HG03558 (cell line): ENCODE results near the gene SPATA31C1.
"Not testable (repeated sequence)": the region's sequence is repeated elsewhere in the genome, so short reads cannot be mapped to it uniquely, and the experiment has no call there.

ENCODE experiments used
- ATAC-seq: cut with Tn5 transposase; IDR thresholded peaks from one replicate; pipeline ENCODE4 v1.9.1; 2021; ENCODE audit warnings: moderate number of reproducible peaks; ENCODE audit not compliant: unreplicated experiment; ENCODE audit errors: extremely low read depth

The SPATA31C1 gene

DNA sequence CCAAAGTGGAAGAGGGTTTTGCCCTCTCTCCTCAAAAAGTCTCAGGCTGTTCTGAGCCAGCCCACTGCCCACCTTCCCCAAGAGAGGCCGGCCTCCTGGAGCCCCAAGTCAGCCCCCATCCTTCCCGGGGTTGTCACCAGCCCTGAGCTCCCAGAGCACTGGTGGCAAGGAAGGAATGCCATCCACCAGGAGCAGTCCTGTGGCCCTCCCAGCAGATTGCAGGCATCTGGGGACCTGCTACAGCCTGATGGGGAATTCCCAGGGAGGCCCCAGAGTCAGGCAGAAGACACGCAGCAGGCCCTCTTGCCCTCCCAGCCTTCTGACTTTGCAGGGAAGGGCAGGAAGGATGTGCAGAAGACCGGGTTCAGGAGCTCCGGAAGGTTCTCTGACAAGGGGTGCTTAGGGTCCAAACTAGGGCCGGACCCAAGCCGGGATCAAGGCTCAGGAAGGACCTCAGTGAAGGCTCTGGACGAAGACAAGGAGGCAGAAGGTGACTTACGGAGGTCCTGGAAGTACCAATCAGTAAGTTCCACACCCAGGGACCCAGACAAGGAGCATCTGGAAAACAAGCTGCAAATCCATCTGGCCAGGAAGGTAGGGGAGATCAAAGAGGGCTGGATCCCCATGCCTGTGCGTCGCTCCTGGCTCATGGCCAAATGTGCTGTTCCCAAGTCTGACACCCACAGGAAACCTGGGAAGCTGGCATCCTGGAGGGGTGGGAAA is 31.4 kb upstream of the SPATA31C1 start:
- ATAC-seq = no peak

DNA sequence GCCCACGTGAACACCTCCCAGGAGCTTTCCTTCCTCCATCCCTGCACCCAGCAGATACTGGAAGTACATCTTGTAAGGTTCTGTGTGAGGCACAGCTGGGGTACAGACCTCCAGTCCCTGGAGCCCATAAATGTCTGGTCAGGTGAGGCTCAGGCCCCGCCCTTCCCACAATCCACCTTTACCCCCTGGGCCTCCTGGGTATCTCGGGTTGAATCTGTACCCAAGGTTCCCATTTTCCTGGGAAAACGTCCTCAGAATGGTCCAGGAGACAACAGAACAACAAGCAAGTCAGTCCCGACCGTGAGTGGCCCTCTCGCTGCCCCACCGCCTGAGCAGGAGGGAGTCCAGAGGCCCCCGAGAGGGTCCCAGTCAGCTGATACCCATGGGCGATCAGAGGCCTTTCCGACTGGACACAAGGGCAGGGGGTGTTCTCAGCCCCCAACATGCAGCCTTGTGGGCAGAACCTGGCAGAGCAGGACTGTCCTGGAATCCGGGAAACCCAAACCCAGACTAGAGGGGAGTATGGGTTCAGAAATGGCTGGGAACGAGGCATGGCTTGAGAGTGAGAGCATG is 30.7 kb upstream of the SPATA31C1 start:
- no peak for ATAC-seq

DNA sequence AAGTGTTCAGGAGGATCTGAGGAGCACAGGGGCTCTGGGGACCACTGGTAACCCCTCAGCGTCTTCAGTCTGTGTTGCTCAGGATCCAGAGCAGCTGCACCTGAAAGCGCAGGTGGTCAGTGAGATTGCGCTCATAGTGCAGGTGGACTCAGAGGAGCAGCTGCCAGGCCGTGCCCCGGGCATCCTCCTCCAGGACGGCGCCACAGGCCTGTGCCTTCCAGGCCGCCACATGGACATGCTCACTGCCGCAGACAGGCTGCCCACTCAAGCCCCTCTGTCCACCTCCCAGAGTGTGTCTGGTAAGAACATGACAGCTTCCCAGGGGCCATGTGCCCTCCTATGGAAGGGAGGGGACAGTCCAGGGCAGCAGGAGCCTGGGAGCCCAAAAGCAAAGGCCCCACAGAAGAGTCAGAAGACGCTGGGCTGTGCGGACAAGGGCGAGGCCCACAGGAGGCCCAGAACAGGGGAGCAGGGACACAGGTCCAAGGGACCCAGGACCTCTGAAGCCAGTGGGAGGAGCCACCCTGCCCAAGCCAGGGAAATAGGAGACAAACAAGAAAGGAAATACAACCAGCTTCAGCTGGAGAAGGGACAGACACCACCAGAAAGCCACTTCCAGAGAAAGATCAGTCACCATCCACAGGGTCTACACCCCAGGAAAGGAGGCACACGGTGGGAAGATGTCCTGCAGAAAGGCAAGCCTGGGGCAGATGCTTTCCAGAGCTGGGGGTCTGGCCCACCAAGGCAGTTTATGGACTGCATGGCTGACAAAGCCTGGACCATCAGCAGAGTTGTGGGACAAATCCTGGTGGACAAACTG is 29.9 kb upstream of the SPATA31C1 start:
- ATAC-seq = no peak

DNA sequence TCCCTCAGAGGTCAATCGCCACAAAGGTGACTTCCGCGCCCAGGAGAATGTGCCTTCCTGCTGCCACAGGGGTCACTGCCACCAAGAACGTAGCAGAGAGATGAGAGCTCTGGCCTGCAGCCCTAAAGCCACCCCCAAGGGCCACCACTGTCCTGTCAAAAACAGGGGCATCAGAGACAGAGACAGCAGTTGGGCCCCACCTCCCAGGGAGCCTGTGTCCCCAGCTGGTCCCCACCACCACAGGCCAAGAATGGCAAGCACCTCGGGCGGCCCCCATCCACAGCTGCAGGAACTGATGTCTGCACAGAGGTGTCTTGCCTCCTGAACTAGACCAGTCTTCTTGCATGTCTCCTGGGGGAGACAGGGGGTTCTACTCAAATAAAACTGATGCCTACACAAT is 29.3 kb upstream of the SPATA31C1 start:
- ATAC-seq = no peak

DNA sequence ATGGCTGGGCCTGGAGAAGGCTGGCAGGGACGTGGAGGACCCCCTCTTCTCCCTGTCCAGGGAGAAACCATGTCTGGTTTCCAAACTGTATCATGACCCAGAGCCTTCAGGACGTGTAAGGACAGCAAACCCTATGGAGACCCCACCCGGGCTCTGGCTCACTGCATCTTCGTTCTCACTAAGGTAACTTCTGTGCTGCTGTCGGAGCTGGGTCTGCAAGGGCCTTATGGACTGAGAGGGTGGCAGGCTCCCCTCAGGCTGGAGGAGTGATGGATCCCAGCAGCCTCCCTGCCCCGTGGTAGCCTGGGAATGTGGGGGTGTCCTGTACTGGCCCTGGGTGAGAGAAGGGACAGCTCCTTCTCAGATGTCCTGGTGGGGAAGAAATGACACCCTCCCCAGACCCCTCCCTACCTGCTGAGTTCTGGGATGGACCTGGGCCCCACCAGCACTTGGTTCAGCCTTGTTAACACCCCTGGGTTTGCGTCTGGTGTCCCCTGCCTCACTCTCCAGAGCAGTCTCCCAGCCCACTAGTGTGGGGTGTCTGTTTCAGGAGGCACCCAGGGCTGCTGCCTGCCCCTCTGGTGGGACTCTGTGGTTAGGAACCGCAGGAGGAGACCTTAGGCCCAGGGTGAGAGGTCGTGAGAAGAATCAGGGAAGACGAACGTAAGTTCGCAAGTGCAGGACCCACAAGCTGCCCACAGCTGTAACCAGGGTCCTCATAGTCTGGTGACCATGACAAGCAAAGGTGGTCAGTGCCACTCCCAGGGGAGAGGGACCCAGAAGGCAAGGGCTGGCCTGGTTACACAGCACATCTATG is 28.5 kb upstream of the SPATA31C1 start:
- ATAC-seq = no peak

DNA sequence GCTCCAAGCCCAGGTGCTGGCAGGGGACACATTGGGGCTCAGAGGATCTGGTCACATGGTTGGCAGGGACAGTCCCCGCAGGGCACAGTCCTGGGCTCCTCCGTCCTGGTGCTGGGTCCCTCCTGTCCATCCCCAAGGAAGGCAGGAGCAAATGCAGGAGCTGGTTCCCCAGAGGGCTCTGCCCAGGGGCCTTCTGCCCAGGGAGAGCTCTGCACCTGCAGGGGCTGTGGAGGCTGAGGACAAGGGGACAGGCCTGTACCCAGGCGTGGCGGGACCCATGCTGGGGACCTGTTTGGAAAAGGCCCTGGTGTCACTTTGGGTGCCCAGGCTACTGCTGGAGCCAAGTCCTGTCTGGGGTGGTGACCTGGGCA is 27.9 kb upstream of the SPATA31C1 start:
- no peak for ATAC-seq

DNA sequence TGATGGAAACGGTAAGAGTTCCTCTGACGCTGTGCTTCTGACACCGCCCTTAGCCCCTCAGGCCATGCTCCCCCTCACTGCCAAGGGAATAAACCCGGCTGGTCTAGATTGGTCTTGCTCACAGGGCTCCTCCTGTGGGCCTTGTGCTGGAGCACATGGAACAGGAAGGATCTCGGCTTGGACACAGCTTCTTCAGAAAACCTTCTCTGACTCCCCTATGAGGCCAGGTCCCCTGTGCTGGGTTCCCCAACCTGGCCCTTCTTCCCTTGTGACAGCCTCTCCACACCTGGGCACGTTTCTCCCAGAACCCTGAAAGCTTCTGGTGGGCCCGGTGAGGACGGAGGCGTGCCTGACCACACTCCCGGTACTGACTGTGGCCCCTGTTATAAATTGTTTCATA is 26.9 kb upstream of the SPATA31C1 start:
- ATAC-seq = no peak

DNA sequence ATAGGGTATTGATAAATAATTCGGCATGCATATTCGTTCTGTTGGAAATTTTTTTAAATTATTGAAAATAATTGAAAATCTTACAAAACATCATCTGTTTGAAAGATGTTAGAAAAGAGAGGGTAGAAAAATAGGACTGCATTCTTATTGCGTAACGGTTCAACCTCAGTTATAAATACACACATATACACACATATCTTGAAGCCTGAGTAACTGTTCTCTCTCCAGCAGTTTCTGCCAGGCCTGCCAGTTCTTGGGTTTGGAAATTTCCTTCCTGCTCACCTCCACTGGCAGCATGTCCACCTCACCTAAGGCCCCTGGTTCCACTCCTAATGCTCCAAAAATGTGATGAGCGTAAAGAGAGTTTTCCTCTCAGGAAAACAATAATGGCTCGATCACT is 26.0 kb upstream of the SPATA31C1 start:
- ATAC-seq = no peak

DNA sequence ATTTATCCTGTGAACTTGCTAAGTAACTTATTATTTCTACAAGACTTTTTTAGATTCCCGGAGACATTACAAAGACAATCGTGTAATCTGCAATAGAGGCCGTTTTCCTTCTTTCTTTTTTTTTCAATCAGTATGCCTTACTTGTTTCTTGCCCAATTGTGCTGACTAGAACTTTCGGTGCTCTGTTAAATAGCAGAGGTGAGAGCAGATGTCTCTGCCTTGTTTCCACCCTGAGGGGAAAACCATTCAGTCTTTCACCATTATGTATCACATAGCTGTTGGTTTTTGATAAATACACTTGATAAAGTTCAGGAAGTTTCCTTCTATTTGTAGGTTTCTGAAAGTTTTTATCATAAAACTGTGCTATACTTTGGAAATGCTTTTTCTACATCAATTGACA is 24.8 kb upstream of the SPATA31C1 start:
- ATAC-seq = no peak

DNA sequence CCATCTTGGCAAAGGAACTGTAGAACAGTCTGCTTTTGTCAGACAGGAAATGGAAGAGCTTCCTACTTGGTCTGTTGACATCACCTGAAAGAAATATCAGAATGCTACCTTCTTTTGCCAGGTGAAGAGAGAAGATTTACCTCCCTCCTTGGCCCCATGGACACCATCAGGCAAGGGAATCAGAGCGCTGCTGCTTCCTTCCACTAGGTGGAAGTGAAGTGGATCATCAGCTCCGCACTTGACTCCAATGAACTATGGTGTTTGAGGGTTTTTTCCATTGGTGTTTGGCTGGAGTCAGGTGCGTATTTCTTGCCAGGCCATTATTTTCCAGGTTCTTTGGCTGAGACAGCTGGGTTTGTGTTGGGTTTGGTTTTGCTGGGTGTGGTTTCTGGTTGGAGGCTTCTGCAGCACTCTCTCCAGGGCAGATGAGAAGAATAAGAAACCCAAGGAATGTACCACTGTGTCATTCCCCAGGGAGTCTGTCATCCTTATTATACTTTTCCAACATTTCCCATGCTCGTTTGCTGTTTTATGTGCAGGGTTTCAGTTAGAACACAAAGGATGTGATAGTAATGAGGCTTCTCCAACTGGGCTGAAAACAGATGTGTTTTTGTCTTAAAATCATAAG is 22.6 kb upstream of the SPATA31C1 start:
- ATAC-seq = no peak

DNA sequence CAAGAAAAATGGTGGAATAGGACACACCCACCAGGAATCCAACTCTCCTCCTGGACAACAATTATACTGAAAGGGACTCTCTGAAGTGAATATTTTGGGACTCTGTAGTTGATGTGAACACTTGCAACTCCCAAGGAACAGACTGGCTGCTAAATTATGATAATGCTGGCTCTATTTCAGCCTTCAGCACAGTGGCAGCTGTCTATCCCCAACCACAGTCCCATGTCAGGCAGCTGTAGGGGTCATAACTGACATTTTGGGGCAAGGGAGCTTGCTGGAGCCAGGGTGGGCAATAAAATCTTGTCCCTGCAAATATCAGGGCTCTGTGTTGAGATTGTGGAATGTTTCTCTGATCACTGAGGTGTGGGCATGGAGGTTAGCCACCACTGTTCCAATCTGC is 20.9 kb upstream of the SPATA31C1 start:
- no peak for ATAC-seq

DNA sequence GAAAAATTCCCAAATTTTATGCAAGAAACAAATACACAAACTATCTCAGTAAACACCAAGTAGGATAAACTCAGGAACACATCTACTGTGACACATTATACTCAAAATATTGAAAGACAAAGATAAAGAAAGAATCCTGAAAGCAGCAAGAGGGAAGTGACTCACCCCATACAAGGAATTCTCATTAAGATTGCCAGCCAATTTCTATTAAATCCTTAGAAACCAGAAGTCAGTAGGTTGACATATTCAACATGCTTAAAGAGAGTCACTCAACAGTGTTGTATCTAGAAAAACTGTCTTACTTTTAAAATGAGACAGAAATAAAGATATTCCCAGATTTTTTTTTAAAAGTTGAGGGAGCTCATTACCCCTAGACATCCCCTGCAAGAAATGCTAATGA is 19.6 kb upstream of the SPATA31C1 start:
- no peak for ATAC-seq

DNA sequence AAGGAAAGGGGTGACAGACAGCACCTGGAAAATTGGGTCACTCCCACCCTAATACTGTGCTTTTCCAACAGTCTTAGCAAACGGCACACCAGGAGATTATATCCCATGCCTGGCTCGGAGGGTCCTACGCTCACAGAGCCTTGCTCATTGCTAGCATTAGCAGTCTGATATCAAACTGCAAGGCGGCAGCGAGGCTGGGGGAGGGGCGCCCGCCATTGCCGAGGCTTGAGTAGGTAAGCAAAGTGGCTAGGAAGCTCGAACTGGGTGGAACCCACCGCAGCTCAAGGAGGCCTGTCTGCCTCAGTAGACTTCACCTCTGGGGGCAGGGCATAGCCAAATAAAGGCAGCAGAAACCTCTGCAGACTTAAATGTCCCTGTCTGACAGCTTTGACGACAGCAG is 15.4 kb upstream of the SPATA31C1 start:
- not testable (repeated sequence) for ATAC-seq

DNA sequence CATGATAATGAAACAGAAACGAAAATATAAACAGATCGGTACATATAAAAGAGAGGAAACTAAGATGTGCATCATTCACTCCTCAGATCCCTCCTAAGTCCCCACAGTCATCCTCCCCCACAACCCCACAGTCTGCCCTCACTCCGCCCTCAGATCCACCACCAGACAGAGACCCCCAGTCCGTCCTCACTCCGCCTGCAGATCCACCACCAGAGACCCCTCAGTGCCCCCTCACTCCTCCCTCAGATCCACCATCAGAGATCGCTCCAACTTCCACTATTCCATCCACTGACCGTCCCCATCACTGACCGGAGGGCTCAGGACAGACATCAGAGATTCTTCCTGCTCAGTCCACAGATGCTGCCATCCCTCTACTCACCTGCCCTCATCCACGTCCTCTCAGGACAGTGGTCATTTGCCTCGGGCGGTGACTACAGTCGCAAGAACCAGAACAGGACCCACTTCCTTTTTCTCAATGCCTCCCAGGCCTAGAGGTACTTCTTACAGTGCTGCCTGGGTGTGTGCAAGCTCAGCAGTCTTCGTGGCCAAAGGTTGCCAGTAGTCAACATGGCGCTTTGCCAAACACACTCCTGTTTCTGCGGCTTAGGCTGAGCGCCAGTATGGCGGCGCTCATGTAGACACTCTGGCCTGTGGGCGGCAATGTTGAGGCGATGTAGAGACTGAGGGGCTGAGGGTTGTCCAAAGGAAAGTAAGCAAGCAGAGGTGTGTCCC is 8.3 kb upstream of the SPATA31C1 start:
- ATAC-seq = no peak

DNA sequence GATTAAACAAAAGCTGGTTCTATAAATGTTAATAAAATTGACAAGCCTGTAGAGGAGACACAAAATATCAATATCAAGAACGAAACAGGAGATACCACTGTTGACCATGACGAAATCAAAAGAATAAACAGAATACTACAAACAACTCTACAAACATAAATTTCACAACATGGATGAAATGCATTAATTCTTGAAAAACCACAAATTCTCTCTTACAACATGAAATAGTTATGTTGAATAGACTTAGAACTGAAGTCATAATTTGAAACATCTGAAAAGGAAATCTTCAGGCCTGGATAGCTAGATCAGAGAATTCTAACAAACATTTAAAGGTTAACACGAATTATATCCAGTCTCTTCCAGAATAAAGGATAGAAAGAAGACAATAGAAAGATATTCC is 6.9 kb upstream of the SPATA31C1 start:
- no peak for ATAC-seq

DNA sequence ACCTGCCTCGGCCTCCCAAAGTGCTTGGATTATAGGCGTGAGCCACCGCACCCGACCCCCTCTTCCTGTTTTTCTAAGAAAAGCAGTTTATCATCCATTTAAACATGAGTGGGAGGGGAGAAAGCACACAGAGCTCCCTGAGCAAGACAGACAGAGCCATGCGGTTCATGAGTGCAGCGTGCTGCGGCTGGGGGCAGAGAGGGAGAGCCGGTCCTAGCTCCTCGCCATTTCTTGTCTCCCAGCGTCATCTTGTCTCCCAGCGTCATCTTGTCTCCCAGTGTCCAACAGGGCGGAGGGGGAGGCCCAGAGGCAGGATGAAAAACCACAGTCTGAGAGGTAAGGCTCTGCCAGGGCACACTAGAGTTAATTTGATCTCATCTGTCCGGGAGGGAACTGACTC is 1.3 kb downstream of the SPATA31C1 start:
- ATAC-seq = not testable (repeated sequence)

DNA sequence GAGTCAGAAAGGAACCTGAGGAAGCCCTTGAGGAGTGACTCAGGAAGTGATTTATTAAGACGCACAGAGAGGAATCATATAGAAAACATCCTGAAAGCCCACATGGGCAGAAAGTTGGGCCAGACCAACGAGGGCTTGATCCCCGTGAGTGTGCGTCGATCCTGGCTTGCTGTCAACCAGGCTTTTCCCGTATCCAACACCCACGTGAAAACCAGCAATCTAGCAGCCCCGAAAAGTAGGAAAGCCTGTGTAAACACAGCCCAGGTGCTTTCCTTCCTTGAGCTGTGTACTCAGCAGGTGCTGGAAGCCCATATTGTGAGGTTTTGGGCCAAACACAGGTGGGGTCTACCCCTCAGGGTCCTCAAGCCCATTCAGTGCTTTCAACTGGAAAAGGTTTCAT is 3.8 kb downstream of the SPATA31C1 start:
- ATAC-seq = not testable (repeated sequence)

DNA sequence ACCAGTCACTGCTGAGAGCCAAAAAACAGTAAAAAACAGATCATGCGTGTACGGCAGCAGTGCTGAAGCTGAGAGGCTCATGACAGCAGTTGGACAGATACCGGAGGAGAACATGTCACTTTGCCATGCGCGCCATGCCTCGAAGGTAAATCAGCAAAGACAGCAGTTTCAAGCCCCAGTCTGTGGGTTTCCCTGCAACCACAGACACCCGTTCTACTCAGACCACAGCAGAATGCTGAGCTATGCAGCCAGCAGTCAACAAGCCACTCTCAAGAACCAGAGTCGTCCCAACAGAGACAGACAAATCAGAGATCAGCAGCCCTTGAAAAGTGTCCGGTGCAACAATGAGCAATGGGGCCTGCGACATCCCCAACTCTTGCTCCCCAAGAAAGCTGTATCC is 5.2 kb downstream of the SPATA31C1 start:
- not testable (repeated sequence) for ATAC-seq

DNA sequence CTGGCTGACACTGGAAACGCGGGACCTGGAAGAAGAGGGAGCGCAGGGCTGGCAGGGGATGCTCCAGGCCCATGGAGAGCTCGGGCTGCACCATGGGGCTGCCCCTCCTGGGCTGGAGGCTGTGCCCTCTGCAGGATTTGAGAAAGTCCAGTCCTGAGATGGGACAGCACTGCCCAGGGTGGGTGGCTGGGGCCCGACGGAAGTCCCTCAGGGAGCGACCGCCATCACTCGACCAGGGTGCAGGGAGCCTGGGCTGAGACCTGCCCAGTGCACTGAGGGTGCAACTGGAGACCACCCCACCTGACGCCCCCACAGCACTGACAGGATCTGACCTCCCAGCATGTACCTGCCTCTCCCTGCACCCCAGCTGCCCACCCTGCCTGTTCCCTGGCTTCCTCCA is 7.1 kb downstream of the SPATA31C1 start:
- ATAC-seq = not testable (repeated sequence)

DNA sequence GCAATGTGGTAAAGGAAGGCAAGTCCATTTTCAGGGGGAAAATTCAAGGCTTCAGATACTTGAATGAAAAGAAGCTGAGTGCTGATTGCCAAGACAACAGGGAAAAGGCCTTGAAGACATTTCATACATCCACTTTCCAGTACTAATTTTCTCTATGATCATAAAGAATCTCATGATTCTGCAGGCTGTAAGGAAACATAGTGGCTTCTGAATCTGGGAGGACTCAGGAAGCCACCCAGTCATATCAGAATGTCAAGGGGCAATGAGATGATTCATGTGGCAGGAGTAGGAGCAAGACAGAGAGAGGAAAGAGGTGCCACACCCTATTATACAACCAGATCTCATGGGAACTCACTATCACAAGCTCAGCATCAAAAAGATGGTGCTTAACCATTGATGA is 11.4 kb downstream of the SPATA31C1 start:
- ATAC-seq = not testable (repeated sequence)
